Esophagus muscularis mucosa (tissue), 4 donors: ENCODE measurements around the gene SAMD3. TPM values are rescaled to one million over a fixed set of nuclear protein-coding genes. Genes with fewer than 3 reads are reported as not detected.

Experiments
- DNase-seq: peaks from one replicate; pipeline ENCODE4 v3.0.0-alpha.2; 2017; ENCODE audit errors: extremely low spot score
- H3K27ac ChIP-seq, 4 donors: fragments of 200-600 bp; sonication (generic); replicated peaks in 1 of 4; 1 replicate in 3 of 4; 2 replicates in 1 of 4; pipeline ENCODE4 v1.5.1; 2016 to 2019; ENCODE audit warnings: mild to moderate bottlenecking in 1 of 4
- H3K27me3 ChIP-seq, 4 donors: fragments of 200-600 bp; sonication (generic); one replicate each; pipeline versions ENCODE4 v1.5.1 to v1.6.0; 2016 to 2019
- H3K36me3 ChIP-seq, 4 donors: fragments of 200-600 bp; sonication (generic); one replicate each; pipeline ENCODE4 v1.5.1; 2016 to 2019
- H3K4me1 ChIP-seq, 4 donors: fragments of 200-600 bp; sonication (generic); one replicate each; pipeline ENCODE4 v1.5.1; 2016 to 2019
- H3K4me3 ChIP-seq, 4 donors: fragments of 200-600 bp; sonication (generic); 1 replicate in 2 of 4; 2 replicates in 2 of 4; pipeline ENCODE4 v1.5.1; 2016 to 2019; ENCODE audit warnings: mild to moderate bottlenecking in 4 of 4, moderate library complexity in 1 of 4
- H3K9me3 ChIP-seq, 4 donors: fragments of 200-600 bp; sonication (generic); 1 replicate in 3 of 4; 2 replicates in 1 of 4; pipeline ENCODE4 v1.5.1; 2016 to 2019
- CTCF ChIP-seq, 3 experiments: fragments of 200-600 bp in 2 of 3; fragments of 450-650 bp in 1 of 3; sonication (generic) in 2 of 3; IDR thresholded peaks; one replicate each; pipeline ENCODE4 v1.5.1; 2017 to 2019; ENCODE audit warnings: antibody characterized with exemption in 3 of 3, mild to moderate bottlenecking in 2 of 3, moderate library complexity in 1 of 3
- EP300 ChIP-seq: sonication (generic); formaldehyde crosslinking; IDR thresholded peaks from one replicate; pipeline ENCODE4 v1.6.1; 2017; ENCODE audit warnings: antibody characterized with exemption
- POLR2A ChIP-seq: fragments of 450-650 bp; IDR thresholded peaks from one replicate; pipeline ENCODE4 v1.6.1; 2017; ENCODE audit warnings: antibody characterized with exemption, moderate library complexity, mild to moderate bottlenecking, low read depth
- POLR2AphosphoS5 ChIP-seq, 2 donors: sonication (generic); formaldehyde crosslinking; IDR thresholded peaks; one replicate each; pipeline ENCODE4 v1.6.1; 2017; ENCODE audit warnings: antibody characterized with exemption in 2 of 2
- WGBS: methylation state at CpG from one replicate; pipeline ENCODE4 v1.1.5; 2018; 5-methylcytosine and 5-hydroxymethylcytosine counted together
- intact Hi-C: fragments of 100-400 bp; cut with DNase I; formaldehyde crosslinking; loops from one replicate; pipeline ENCODE4 v1.15.1; 2023
- total RNA-seq, 4 donors: library from RNA; depleted of rRNA; stranded (reverse); fragments of >200 nt; gene quantifications; one replicate each; pipeline versions ENCODE4 v1.1.0 to v1.2.1, GENCODE V29; 2016

SAMD3 gene
- total RNA-seq, 4 donors from 2014 or later: 0.39 to 2.7 TPM; not detected in 2

GRCh38 chr6:130189531-130190397 is 33.0 kb downstream of the SAMD3 start:
- TF ChIP-seq POLR2A (no peak), CTCF (IDR thresholded peaks at IDR 0.05) (no peak), POLR2AphosphoS5 (IDR thresholded peaks at IDR 0.05) (no peak), EP300 (no peak)
- WGBS: 72% methylated on average over 8 of the region's 8 CpGs
- no peak overlapping the region for H3K4me3 ChIP-seq
- H3K4me1 ChIP-seq: no peaks in the 10 kb centered on the region
- H3K27ac ChIP-seq: no peak overlapping the region
- no peaks in the 10 kb centered on the region for H3K36me3 ChIP-seq
- no peaks in the 10 kb centered on the region for H3K9me3 ChIP-seq
- H3K27me3 ChIP-seq: no peaks in the 10 kb centered on the region
- intact Hi-C loops: no loop called here
- no peak for DNase-seq

- H3K27me3 ChIP-seq: no peaks in the 10 kb centered on the region
- no peak overlapping the region for H3K4me3 ChIP-seq
- no peak for DNase-seq
- H3K4me1 ChIP-seq: no peaks in the 10 kb centered on the region
- intact Hi-C loops: no loop called here
- H3K27ac ChIP-seq: no peak overlapping the region
- TF ChIP-seq CTCF (IDR thresholded peaks at IDR 0.05) (no peak), EP300 (no peak), POLR2A (no peak), POLR2AphosphoS5 (IDR thresholded peaks at IDR 0.05) (no peak)
- WGBS: 89% methylated on average over 6 of the region's 6 CpGs
- H3K36me3 ChIP-seq: no peaks in the 10 kb centered on the region
- H3K9me3 ChIP-seq: no peaks in the 10 kb centered on the region
These were observed 34.4 kb downstream of the SAMD3 start for GRCh38 chr6:130188207-130188899.

DNA sequence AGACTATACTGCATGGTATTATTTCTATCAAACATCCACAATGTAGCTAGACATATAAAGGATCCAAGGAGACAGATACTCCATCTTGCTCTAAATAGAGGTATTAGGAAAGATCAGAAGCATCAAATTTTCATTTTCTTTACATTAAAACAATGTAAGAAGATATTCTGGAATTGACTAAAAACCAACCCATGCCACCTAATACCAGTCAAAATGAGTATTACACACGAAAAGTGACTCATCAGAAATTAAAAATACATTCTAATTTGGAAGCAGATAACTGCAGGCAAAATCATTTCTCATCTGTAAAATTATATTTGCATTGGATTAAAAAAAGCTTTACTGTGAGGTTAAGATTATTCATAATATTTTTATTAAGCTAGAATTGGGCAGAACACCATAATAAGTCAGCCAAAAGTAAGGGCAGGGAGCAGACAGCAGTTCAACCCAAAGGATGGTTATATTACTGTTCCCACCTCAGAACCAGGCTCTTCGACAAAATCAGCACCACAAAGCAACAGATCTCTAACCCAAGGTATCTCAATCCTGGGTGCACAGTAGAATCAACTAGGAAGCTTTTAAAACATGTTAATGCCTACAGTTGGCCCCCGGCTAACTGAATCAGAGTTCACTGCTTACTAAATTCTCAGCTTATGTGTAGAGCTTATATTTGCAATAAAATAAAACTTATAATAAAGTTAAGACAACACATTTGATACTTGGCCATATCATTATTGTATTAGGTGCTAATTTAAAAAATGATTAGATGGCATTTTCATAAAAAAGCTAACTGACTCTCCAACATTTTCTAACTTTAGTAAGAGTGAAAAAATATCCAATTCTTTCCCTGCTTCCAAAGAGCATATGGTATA is 35.2 kb downstream of the SAMD3 start:
- WGBS: 87% methylated on average over 3 of the region's 3 CpGs
- no peaks in the 10 kb centered on the region for H3K9me3 ChIP-seq
- H3K4me1 ChIP-seq: no peaks in the 10 kb centered on the region
- intact Hi-C loops: no loop called here
- no peaks in the 10 kb centered on the region for H3K36me3 ChIP-seq
- DNase-seq: no peak
- H3K27me3 ChIP-seq: no peaks in the 10 kb centered on the region
- H3K27ac ChIP-seq: no peak overlapping the region
- no peak for TF ChIP-seq POLR2AphosphoS5 (IDR thresholded peaks at IDR 0.05)
- no peak for TF ChIP-seq POLR2A
- no peak for TF ChIP-seq CTCF (IDR thresholded peaks at IDR 0.05)
- no peak for TF ChIP-seq EP300
- no peak overlapping the region for H3K4me3 ChIP-seq

DNA sequence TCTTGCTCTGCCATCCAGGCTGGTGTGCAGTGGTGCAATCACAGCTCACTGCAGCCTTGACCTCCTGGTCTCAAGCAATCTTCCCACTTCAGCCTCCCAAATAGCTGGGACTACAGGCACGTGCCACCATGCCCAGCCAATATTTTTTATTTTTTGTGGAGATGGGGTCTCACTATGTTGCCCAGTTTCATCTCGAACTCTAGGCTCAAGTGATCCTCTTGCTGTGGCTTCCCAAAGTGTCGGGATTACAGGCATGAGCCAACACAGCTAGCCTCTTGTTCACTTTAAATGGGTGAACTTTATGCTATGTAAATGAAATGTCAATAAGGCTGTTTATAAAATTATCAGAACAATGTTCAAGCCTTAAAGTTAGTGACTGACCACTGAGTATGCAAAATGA is 37.1 kb downstream of the SAMD3 start:
- Histone ChIP-seq H3K4me1 (no peaks in the 10 kb centered on the region), H3K27me3 (no peaks in the 10 kb centered on the region), H3K9me3 (no peaks in the 10 kb centered on the region), H3K27ac (no peak overlapping the region), H3K36me3 (no peaks in the 10 kb centered on the region), H3K4me3 (no peak overlapping the region)
- no peak for DNase-seq
- no peak for TF ChIP-seq EP300
- TF ChIP-seq POLR2A: no peak
- no peak for TF ChIP-seq POLR2AphosphoS5 (IDR thresholded peaks at IDR 0.05)
- no peak for TF ChIP-seq CTCF (IDR thresholded peaks at IDR 0.05)
- 93% methylated on average over 3 of the region's 3 CpGs for WGBS
- intact Hi-C loops: no loop called here
